ENCODE measurements around the gene ULK1.

ULK1 gene

DNA sequence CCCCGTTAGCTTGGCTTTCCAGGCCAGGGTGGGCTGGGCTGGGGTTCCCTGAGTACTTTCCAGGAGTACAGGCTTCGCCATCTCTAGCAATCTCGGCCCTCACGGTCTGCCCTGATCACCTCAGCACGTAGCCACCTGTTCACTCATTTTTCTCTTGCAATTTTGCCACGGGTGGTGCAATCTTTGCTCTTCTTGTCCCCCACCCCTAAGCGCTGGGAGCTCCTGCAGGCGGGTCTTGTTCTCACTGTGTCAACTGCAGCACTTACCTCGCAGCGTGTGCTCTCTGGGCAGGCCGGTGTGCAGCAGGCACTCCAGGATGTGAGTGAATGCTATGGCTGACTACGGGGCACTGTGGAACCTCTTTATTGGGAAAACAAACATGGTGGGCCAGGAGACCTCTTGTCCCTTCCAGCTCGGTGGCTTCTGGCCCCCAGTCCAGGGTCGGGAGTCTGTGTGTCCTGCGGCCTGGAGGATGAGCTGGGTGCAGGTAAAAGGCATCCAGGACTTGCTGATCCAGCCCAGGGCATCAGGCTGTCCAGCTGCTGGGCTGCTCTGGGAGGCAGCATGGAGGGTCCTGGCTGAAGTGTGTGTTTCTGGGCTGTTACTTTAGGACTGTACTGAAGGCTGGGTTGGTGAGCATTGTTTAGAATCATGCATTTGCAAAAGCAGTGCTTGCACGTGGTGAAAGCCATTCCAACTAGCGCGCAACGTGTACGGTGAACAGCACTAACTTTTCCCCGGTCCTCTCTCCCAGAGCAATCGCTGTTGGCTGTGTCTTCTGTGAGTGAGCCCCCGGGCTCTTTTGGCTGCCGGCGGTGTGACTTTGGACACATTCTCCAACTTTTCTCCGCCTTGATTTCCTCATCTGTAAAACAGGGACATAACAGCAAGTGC lies 1.5 kb upstream of the ULK1 start:
- no peak for DNase-seq

DNA sequence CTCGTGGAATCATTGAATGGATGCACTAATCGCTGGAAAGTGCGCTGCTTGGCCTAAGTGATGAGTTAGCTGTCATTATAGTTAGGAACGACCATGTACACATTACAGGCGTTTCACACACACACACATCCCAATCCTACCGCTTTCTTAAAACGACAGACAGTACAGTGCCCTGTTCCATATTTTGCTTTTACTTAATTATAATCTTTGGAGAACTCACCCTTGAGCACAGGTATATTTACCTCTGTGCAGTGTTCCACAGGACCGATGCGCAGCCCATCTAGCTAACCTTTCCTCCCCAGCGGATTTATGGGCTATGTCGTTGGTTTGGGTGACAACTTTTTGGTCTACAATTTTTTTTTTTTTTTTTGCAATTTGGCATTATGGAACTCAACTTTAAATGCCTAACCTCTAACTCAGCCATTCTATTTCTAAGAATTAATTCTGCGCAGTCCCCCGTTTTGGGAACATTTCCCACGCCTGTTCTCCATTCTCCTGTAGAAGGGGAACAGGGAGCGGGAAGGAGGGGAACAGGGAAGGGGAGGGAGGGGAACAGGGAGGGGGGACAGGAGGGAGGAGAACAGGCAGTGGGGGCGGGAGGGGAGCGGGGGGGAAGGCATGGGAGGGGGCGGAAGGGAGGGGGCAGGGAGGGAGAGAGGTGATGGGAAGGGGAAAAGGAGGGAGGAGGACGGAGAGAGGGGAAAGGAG lies 663 bp upstream of the ULK1 start:
- DNase-seq: peak; percentile 31

DNA sequence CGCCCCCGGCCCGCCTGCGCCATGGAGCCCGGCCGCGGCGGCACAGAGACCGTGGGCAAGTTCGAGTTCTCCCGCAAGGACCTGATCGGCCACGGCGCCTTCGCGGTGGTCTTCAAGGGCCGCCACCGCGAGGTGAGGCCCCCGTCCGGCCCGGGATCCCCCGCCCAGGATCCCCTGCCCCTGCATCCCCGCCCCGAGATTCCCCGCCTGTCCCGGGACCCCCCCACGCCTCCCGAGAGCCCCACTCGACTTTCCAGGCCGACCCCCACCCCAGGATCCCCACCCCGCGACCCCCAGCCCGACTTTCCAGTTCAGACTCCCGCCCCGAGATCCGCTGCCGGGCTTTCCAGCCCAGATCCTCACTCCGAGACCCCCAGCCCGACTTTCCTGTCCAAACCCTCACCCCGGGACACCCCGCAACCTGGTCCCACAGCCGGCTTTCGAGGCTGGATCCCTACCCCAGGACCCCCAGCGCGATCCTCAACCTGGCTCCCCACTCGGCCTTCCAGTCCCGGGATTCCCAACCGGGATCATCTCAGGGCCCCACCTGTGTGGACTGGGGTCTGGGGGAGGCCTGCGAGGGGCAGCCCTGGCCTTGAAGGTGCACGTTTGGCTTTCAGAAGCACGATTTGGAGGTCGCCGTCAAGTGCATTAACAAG lies 688 bp downstream of the ULK1 start:
- DNase-seq: no peak

DNA sequence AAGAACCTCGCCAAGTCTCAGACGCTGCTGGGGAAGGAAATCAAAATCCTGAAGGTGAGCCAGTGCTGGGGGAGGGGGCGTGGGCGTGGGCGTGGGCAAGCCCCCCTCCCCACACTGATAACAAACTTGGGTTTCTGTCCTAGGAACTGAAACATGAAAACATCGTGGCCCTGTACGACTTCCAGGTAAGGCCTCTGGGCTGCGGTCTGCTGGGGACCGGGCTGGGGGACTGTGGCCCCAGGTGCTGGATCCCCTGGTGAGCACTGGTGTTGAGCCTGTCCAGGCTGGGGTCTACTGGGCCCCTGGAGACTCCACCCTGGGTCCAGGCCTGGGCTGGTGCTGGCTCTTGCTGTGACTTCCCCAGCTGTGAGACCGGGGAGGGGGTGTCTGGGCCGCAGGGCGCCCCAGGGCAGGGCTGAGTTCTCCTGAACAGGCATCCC lies 1.2 kb downstream of the ULK1 start:
- DNase-seq: no peak

DNA sequence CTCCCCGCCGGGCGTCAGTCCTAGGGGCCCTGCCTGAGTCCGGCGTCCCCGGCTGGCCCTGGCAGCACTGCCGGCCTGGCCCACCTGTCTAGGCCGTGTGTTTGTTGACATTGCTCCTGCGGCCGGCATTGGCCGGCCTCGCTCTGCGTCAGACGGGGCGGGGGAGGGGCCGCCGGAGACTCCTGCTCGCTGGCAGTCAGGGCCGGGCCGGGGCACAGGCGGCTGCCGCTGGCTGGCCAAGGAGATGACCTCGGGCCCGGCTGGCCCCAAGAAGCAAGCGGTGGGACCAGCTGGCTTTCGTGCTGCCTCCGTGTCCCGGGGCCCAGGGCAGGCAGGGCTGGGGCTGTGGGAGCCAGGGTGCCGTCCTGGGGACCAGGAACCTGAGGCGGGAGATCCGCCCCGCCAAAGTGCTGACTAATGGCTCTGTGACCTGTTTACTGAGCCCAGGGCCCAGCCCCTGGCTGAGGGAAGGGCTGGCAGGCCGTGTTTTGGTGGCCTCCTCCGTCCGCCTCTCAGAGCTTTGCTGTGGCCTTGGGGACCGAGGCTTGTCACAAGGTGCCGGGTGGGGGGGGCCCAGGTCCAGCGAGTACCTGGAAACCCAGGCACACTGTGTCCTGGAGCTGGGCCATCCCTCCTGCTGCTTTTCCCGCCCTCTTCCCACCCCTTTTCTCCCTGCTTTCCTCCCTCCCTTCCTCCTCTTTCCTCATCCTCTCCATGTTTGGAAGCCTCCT lies 1.8 kb downstream of the ULK1 start:
- peak; percentile 86 for DNase-seq

DNA sequence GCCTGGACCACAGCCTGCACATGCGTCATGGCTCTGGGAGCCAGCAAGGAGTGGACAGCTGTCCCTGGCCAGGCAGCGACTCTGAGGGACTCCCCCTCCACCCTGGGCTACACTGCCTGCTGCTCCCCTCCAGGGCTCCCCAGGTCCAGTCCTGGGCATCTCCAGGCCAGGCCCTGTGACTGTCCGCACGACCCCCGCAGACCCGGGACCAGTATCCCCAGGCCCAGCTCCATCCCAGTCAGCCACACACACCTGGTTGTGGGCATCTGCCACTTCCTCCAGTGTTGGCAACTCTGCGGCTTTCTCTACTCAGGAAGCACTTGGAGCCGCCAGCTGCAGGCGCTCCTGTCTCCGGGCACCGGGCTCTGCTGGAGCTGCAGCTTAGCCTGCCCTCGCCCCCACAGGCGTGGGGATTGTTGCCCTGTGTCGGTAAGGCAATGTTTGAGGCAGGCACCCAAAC lies 2.4 kb downstream of the ULK1 start:
- DNase-seq: no peak

DNA sequence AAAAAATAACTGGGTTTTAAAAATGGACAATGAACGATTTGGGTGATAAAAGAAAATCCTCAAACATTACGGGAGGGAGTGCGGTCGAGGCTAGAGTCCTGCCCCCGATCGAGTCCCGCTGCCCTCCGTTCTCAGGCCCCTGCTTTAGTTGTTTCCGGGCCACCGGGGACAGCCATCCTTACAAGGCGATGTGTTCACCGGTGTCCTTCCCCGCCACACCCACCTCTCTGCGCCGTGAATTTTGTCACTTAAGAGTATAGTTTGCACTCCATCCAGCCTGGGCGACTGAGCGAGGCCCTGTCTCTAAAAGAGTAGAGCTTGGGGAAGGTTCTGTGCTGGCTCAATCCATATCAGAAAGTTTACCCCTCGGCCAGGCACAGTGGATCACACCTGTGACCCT lies 2.9 kb downstream of the ULK1 start:
- no peak for DNase-seq

DNA sequence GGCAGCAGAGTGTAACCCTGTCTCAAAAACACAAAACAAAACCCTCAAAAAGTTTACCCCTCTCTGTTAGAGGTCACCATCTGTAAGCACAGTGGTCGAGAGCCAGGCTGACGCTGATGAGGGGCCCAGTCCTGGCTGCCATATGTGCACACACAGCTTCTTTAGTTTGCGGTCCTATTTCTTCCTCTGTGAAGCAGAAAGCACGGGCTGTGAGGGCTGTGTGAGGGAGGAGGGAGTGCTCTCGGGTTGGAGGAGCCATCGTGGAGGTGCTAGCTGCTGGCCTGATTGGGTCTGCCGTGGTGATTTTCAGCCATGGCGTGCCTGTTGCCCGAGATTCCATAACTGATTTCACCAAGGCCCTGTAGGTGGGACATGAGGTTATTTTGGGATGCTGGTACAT lies 3.5 kb downstream of the ULK1 start:
- no peak for DNase-seq

DNA sequence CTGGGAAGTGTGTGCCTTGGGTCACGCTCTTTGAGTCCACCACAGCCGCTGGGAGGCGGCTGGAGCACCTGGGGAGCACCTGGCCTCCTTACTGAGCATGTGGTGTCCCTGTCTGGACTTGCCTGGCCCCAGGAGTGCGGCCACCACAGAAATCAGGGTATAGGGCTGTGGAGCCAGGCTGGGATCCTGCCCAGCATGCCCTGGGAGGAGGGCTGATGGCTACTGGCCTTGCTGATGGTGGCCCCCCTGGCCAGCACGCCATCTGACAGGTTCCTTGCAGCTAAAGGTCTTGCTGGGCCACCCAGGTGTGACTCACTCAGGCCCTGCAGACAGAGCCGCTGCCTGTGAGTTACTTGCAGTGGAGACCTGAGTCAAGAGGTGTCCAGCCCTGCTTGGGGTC lies 6.0 kb downstream of the ULK1 start:
- DNase-seq: no peak

DNA sequence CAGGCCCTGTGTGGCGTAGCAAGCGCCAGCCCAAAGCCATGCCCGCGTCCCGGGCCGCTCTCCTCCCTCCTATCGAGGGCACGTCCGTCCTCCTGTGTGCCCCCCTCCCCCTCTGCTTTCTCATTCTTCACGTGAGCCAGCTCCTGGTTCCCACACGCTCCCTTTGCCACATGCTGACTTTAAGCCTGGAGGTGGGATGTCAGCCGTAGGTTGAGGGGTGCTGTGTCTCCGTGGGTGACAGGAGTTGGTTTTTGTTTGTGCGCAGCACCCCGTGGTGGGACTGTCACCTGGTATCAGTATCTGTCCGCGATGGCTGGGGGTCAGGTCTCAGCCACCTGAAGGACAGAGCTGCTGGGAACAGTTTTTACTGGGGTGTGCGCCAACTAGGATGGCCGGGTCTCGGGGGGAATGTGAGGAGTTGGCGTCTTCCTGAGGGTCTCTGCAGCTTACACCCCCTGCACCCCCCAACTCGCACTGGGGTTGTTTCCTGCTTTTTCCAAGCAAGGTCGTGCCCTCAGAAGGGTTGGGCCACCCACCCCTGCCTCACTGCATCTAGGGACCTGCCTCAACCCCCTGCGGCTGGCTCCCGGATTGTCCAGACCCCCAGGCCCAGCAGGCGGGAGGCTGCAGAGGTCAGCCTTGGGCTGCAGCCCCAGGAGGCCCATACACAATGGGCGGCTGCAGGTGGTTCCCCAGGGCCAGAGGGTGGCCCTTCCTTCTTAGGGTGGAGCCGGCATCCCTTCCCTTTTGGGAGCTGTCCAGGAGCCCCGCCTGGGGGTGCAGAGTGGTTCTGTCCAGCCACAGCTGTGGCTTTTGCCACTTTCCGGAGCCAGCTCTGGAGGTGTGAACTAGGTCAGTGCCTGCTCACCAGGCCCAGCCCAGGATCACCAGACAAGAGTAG lies 7.3 kb downstream of the ULK1 start:
- no peak for DNase-seq

DNA sequence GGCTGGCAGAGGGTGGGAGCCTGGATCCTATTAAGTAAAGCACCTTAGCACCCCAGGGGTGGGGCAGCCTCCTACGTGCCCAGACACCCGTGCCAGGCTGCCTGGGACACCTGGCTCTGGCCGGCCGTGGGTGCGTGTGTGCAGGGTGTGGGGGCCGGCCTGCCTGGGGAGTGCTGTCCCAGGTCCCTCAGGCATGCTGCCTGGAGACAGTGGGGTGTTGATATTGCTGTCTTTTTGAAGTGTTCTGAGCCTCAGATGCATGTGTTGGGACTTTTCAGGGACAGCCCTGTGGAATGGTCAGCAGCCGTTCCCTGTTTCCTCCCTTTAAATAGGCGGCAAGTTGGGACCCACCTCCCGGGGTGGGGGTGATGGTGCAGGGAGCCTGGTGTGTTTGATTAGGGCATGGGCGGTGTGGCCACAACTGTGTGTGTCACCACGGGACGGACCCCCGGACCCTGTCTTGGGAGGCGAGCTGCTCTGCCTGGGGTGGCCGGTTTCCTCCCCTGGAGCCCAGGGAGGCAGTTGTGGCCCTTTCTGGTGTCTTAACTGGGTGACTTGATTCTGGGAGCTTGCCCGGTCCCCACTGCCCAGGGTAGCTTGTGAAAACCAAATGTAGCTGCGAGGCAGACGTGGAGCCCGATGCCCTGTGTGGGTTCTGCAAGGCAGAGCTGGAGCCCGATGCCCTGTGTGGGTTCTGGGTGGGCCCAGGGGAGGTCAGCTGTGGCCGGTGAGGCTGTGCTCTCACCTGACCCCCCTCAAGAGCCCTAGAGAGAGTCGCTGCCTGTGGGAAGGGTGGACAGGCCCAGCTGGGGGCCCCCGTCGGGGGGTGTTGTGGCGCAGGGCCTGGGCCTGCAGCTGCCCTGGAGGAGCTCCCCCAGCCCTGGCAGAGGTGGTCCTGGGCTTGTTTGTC lies 8.2 kb downstream of the ULK1 start:
- no peak for DNase-seq

DNA sequence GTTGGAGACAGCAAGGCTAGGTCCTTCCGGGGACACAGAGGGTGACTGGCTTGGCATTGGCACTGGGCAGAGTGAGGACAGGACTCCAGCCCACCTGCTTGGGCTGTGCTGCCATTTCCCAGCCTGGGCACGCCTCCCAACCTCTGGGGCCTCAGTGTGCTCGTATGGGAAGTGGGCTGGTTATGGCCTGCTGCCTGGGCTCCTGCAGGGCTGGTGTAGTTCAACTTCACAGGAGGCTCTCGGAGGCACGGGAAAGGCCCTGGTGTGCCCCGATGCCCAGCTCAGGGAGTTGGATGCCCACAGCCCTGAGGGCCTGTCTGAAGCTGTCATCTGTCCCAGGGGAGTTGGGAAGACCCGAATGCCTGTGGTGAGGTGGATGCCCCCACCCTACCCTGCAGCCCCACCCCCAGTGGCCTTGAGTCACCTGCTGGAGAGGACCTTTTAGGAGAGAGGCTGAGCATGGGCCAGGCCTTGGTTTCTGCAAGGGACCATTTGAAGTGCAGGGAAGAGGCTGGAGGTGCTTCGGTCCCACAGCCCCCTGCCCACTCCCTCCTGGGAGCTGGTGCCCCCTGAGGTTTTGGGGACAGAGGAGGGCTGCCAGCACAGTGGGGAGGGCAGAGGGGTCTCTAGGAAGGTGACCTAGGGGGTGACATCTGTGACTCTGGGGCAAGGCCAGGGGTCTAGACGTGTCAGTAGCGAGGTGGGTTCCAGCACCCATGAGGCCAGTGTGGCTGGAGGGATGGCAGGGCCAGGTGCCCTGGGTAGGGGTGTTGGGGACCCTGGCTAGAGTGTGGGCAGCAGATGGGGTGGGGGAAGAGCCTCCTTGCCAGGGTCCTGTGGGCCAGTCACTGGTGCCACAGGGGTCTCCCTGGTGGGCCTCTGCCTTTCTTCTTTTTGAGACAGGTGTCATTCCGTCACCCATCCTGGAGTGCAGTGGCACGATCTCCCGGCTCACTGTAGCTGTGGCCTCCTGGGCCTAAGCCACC lies 9.1 kb downstream of the ULK1 start:
- DNase-seq: no peak

DNA sequence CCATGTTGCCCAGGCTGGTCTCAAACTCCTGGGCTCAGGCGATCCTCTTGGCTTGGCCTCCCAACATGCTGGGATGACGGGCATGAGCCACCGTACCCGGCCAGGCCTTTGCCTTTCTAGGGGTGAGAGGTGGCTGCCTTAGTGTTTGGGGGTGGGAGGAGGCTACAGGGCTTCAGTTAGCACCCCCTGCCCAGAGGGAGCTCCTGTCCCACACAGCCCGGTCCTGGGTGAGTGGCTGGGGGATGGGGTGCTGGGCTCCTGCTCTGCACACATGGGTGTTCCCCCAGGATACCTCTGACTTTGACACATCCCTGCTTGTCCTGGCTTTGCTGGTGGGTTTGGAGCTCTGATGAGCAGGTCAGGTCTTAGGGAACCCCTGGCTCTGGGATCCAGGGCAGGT lies 9.9 kb downstream of the ULK1 start:
- no peak for DNase-seq

DNA sequence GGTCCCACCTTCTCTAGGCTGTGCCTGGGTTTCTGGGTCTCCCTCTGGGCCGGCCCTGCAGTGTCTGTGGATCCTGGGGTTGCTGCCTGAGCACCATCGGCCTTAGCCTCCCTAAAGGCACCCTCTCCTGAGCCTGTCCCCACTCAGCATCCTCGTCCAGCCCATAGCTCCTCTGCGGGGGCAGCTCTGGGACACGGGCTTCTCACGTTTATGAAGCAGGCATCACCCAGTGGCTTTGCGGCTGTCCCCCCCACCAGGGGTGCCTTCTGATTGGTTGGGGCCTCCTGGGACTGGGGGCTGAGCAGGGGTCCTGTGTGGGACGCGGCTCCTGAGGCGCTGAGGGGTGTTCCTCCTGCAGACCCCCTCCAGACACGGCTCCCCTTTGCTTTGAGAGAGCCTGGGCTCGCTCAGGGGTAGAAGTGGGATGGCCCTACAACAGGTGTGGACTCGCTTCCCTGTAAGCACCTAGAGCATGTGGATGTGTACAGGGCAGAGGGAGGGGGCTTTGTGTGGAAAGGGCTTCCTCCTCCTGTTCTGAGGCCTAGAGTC lies 10.7 kb downstream of the ULK1 start:
- DNase-seq: no peak

DNA sequence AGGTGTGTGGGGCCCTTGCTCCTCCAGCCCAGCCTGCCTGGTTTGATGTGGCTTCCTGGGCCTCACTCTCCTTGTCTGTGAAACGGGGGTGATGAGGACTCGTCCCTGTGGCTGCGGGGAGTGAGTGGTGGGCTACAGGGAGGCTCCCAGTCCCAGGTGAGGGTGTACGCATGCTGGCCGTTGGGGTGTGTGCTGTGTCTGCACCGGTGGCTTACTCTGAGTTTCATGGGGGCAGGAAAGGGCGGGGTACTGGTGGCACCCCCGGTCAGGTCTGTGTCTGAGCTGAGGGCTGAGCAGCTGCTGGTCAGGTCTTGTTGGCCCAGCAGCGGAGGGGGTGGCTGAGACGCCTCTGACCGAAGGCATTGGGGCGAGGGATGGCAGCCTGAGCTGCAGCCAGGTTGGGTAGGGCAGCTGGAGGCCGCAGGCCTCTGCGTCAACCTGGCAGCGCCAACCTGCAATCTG lies 11.2 kb downstream of the ULK1 start:
- no peak for DNase-seq

DNA sequence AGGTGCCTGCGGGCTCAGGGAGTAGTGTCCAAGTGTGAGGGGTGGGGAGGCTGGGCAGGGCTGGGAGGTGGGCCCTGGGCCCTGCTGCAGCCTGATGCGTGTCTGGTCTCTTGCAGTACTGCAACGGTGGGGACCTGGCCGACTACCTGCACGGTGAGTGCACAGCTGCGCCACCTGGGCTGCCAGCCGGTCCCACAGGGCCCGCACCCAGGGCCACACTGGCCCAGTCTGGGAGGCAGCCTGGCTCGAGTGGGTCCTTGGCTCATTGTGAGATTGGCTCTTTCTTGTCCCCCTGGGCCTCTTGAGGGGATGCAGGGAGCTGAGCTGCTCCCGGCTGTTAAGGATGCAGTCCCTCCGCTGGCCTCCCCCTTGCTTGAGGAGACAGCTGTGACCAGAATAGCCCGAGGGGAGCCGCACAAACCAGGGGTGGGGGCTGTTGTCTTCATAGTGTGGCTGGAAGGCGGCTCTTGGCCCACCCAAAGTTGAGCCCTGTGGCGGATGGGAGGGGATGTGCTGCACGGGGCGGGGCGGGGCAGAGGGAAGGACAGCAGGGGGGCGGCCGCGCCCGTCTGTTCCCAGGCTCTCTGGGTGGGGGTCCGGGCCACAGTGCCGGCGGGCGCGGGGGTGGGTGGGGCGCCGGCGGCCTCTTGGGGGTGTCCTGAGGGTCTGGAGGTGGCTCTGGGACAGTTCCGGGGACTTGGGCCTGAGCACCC lies 13.1 kb downstream of the ULK1 start:
- DNase-seq: no peak

DNA sequence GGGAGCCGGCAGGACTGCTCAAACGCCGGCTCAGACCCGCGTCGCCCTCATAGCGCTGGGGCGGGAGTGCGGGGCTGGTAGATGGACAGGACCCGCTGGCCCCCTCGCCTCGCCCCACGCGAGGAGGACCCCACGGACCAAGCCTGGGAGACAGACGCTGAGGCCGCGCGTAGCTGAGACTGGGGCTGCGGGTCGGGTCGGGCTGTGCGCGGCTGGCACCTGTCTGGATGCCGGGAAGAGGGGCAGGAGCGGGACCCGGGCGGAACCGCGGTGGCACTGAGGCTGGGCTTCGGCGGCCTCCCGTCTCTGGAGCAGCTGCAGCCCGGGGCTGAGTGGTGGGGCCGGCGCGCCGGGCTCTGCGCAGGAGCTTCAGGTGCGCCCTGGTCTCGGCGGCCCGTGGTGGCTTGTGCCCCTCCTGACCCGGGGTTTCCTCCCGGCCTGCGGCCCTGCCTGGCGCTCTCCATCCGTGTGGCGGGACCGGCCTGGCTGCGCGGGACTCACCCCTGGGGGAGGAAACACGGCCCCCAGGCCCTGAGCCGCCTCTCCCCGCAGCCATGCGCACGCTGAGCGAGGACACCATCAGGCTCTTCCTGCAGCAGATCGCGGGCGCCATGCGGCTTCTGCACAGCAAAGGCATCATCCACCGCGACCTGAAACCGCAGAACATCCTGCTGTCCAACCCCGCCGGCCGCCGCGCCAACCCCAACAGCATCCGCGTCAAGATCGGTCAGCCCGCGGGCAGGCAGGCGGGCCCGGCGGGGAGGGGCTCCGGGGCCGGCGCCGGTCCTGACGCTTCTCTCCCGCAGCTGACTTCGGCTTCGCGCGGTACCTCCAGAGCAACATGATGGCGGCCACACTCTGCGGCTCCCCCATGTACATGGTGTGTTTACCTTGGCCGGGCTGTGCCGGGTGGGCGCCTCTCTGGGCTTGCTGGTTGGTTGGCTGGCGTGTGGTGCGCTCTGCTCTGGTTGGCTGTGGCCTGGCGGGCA lies 14.0 kb downstream of the ULK1 start:
- no peak for DNase-seq
